ENCODE data around the gene CDK16. TPM values are rescaled to one million over a fixed set of nuclear protein-coding genes. Genes with fewer than 3 reads are reported as not detected.

CDK16 gene
- total and polyA plus RNA-seq, 2 donors (not counting 1 experiment from before 2014, with no cell fraction given) = 68.2 to 92.9 TPM

- H3K9me3 Mint-ChIP-seq (ENCODE audit: insufficient read depth) = no peaks in the 10 kb centered on the region
- CTCF ChIA-PET = no interaction called here
- H3K4me1 Mint-ChIP-seq = peaks cover 4% of the 10 kb centered on the region
- H4K20me1 ChIP-seq (ENCODE audit: control insufficient read depth, insufficient read depth, low read length, poor library complexity, severe bottlenecking) = no peaks in the 10 kb centered on the region
- WGBS (ENCODE audit: insufficient coverage) = 96% methylated on average over 14 of the region's 17 CpGs
- intact Hi-C loops (cut with micrococcal nuclease) = no loop called here
- peaks cover 0 to 26% of the 10 kb centered on the region in 2 experiments for H3K36me3 ChIP-seq (replicated peaks in 1 of 2; ENCODE audit: control extremely low read depth in 1 of 2, control insufficient read depth in 1 of 2, extremely low read depth in 1 of 2, insufficient read depth in 2 of 2, low read length in 1 of 2)
- ATAC-seq (ENCODE audit: low read depth) = no peak
- no peak overlapping the region for H3K4me3 Mint-ChIP-seq
- no peak overlapping the region for H3K9ac ChIP-seq (ENCODE audit: low read length)
- H3K27me3 Mint-ChIP-seq = no peaks in the 10 kb centered on the region
- no peaks in the 10 kb centered on the region for H3K79me2 ChIP-seq (ENCODE audit: control insufficient read depth, insufficient read depth, low read length)
- no peak overlapping the region for H3K4me3 ChIP-seq (ENCODE audit: control extremely low read depth in 1 of 5, extremely low read depth in 1 of 5, insufficient read depth in 1 of 5, low read depth in 2 of 5, low read length in 4 of 5)
- no peak overlapping the region for H3K27ac Mint-ChIP-seq
- H3K4me1 ChIP-seq (ENCODE audit: control insufficient read depth in 2 of 2, insufficient read depth in 2 of 2, low read length in 2 of 2) = peaks cover 0 to under 1% of the 10 kb centered on the region in 2 donors
- TF ChIP-seq EZH2 (IDR thresholded peaks at IDR 0.05; ENCODE audit: borderline replicate concordance, insufficient read depth, low read depth, low read length, poor library complexity, severe bottlenecking) (no peak), CTCF (IDR thresholded peaks at IDR 0.05) (no peak)
- H3K27me3 ChIP-seq (replicated peaks in 1 of 4; ENCODE audit: control extremely low read depth in 1 of 4, control insufficient read depth in 3 of 4, insufficient read depth in 4 of 4, low read length in 3 of 4) = no peaks in the 10 kb centered on the region
- H3K27ac ChIP-seq (ENCODE audit: low read length in 2 of 2) = no peak overlapping the region
- H3K4me2 ChIP-seq (replicated peaks; ENCODE audit: low read depth, low read length, poor library complexity, severe bottlenecking) = no peak overlapping the region
- H2AFZ ChIP-seq (ENCODE audit: insufficient read depth, low read depth, low read length, poor library complexity, severe bottlenecking) = no peak overlapping the region
- no peaks in the 10 kb centered on the region for H3K9me3 ChIP-seq (ENCODE audit: control extremely low read depth in 1 of 3, control insufficient read depth in 2 of 3, insufficient read depth in 1 of 3, low read length in 2 of 3)
- POLR2A ChIA-PET = no interaction called here
- no peak for DNase-seq
Observed at GRCh38 chrX:47185241-47185640, 33.2 kb upstream of the CDK16 start.

DNA sequence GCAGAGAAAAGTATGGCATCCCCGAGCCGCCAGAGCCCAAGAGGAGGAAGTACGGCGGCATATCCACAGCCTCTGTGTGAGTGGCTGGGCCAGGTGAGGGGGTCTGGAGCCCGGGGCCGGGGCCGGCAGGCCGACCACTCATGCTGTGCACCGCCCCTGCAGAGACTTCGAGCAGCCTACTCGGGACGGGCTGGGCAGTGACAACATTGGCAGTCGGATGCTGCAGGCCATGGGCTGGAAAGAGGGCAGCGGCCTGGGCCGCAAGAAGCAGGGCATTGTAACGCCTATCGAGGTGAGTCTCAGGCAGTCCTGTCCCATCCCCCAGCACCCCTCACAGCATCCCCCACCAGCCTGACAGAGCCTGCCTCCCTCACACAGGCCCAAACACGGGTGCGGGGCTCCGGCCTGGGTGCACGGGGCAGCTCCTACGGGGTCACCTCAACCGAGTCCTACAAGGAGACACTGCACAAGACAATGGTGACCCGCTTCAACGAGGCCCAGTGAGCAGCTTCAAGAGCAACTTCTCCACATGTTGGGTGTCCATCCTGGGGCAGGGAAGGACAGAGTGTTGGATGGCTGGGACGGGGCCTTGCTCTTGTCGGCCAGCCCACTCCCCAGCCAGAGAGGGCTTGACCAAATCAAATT, 32.3 kb upstream of the CDK16 start:
- Mint-ChIP-seq H3K27ac (no peak overlapping the region), H3K9me3 (ENCODE audit: insufficient read depth) (no peaks in the 10 kb centered on the region), H3K27me3 (no peaks in the 10 kb centered on the region), H3K4me3 (no peak overlapping the region), H3K4me1 (peaks cover 8% of the 10 kb centered on the region)
- no peak overlapping the region for H3K4me3 ChIP-seq (ENCODE audit: control extremely low read depth in 1 of 5, extremely low read depth in 1 of 5, insufficient read depth in 1 of 5, low read depth in 2 of 5, low read length in 4 of 5)
- H3K27me3 ChIP-seq (replicated peaks in 1 of 4; ENCODE audit: control extremely low read depth in 1 of 4, control insufficient read depth in 3 of 4, insufficient read depth in 4 of 4, low read length in 3 of 4) = no peaks in the 10 kb centered on the region
- H2AFZ ChIP-seq (ENCODE audit: insufficient read depth, low read depth, low read length, poor library complexity, severe bottlenecking) = no peak overlapping the region
- H3K9me3 ChIP-seq (ENCODE audit: control extremely low read depth in 1 of 3, control insufficient read depth in 2 of 3, insufficient read depth in 1 of 3, low read length in 2 of 3) = no peaks in the 10 kb centered on the region
- ChIA-PET CTCF (no interaction called here), POLR2A (no interaction called here)
- intact Hi-C loops (cut with micrococcal nuclease) = no loop called here
- H3K27ac ChIP-seq (ENCODE audit: low read length in 2 of 2) = no peak overlapping the region
- DNase-seq = no peak
- no peaks in the 10 kb centered on the region for H3K79me2 ChIP-seq (ENCODE audit: control insufficient read depth, insufficient read depth, low read length)
- ATAC-seq (ENCODE audit: low read depth) = no peak
- H3K36me3 ChIP-seq (replicated peaks in 1 of 2; ENCODE audit: control extremely low read depth in 1 of 2, control insufficient read depth in 1 of 2, extremely low read depth in 1 of 2, insufficient read depth in 2 of 2, low read length in 1 of 2) = peaks cover 0 to 24% of the 10 kb centered on the region in 2 experiments
- no peaks in the 10 kb centered on the region for H4K20me1 ChIP-seq (ENCODE audit: control insufficient read depth, insufficient read depth, low read length, poor library complexity, severe bottlenecking)
- H3K9ac ChIP-seq (ENCODE audit: low read length) = no peak overlapping the region
- TF ChIP-seq EZH2 (IDR thresholded peaks at IDR 0.05; ENCODE audit: borderline replicate concordance, insufficient read depth, low read depth, low read length, poor library complexity, severe bottlenecking) (no peak), CTCF (IDR thresholded peaks at IDR 0.05) (no peak)
- H3K4me1 ChIP-seq (ENCODE audit: control insufficient read depth in 2 of 2, insufficient read depth in 2 of 2, low read length in 2 of 2) = peaks cover 0 to 7% of the 10 kb centered on the region in 2 donors
- no peak overlapping the region for H3K4me2 ChIP-seq (replicated peaks; ENCODE audit: low read depth, low read length, poor library complexity, severe bottlenecking)
- 99% methylated on average over 20 of the region's 27 CpGs for WGBS (ENCODE audit: insufficient coverage)

Measured in B cell (primary cell).